Kidney epithelial cell (primary cell): ENCODE data around the gene KIRREL3. TPM values are rescaled to one million over a fixed set of nuclear protein-coding genes. Genes with fewer than 3 reads are reported as not detected.

ENCODE experiments used
- DNase-seq: peaks from one replicate; pipeline ENCODE4 v3.0.0-alpha.2; 2010; ENCODE audit warnings: low read depth
- H3K27me3 ChIP-seq: 2 replicates; pipeline ENCODE4 v1.6.0; 2011; ENCODE audit warnings: low read length; ENCODE audit not compliant: control insufficient read depth, insufficient read depth
- H3K36me3 ChIP-seq: 2 replicates; pipeline ENCODE4 v1.5.1; 2011; ENCODE audit warnings: low read length; ENCODE audit not compliant: control insufficient read depth, insufficient read depth
- H3K4me3 ChIP-seq: 2 replicates; pipeline ENCODE4 v1.5.1; 2011; ENCODE audit warnings: low read depth, mild to moderate bottlenecking, control low read depth, low read length
- total RNA-seq: library from RNA; depleted of rRNA; stranded (reverse); fragments of >200 nt; gene quantifications from 2 replicates; pipeline ENCODE4 v1.2.3, GENCODE V29; 2015
- TF ChIP-seq, protein P1 (sequence below): IDR thresholded peaks from 2 replicates; pipeline ENCODE4 v1.5.1; 2011; ENCODE audit warnings: mild to moderate bottlenecking, moderate library complexity, low read length, control low read depth, inconsistent platforms; ENCODE audit not compliant: insufficient read depth, poor library complexity, severe bottlenecking

Gene KIRREL3
- total RNA-seq, 1 donor from 2014 or later = 1.3 TPM

GRCh38 chr11:126457817-126458216, 542.8 kb downstream of the KIRREL3 start:
- TF ChIP-seq, protein P1, sequence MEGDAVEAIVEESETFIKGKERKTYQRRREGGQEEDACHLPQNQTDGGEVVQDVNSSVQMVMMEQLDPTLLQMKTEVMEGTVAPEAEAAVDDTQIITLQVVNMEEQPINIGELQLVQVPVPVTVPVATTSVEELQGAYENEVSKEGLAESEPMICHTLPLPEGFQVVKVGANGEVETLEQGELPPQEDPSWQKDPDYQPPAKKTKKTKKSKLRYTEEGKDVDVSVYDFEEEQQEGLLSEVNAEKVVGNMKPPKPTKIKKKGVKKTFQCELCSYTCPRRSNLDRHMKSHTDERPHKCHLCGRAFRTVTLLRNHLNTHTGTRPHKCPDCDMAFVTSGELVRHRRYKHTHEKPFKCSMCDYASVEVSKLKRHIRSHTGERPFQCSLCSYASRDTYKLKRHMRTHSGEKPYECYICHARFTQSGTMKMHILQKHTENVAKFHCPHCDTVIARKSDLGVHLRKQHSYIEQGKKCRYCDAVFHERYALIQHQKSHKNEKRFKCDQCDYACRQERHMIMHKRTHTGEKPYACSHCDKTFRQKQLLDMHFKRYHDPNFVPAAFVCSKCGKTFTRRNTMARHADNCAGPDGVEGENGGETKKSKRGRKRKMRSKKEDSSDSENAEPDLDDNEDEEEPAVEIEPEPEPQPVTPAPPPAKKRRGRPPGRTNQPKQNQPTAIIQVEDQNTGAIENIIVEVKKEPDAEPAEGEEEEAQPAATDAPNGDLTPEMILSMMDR = no peak
- H3K27me3 ChIP-seq = peaks cover 26% of the 10 kb centered on the region
- no peaks in the 10 kb centered on the region for H3K36me3 ChIP-seq
- no peak for DNase-seq
- H3K4me3 ChIP-seq = no peak overlapping the region

GRCh38 chr11:126456783-126457542, 543.6 kb downstream of the KIRREL3 start:
- TF ChIP-seq, protein P1 = no peak

GRCh38 chr11:126456089-126456488, 544.5 kb downstream of the KIRREL3 start:
- Histone ChIP-seq H3K27me3 (peaks cover 33% of the 10 kb centered on the region), H3K36me3 (no peaks in the 10 kb centered on the region), H3K4me3 (no peak overlapping the region)
- TF ChIP-seq, protein P1 = no peak
- DNase-seq = no peak

More at GRCh38 chr11:126456783-126457542, 543.6 kb downstream of the KIRREL3 start:
- Histone ChIP-seq H3K36me3 (no peaks in the 10 kb centered on the region), H3K27me3 (peaks cover 33% of the 10 kb centered on the region), H3K4me3 (no peak overlapping the region)
- no peak for DNase-seq

DNA sequence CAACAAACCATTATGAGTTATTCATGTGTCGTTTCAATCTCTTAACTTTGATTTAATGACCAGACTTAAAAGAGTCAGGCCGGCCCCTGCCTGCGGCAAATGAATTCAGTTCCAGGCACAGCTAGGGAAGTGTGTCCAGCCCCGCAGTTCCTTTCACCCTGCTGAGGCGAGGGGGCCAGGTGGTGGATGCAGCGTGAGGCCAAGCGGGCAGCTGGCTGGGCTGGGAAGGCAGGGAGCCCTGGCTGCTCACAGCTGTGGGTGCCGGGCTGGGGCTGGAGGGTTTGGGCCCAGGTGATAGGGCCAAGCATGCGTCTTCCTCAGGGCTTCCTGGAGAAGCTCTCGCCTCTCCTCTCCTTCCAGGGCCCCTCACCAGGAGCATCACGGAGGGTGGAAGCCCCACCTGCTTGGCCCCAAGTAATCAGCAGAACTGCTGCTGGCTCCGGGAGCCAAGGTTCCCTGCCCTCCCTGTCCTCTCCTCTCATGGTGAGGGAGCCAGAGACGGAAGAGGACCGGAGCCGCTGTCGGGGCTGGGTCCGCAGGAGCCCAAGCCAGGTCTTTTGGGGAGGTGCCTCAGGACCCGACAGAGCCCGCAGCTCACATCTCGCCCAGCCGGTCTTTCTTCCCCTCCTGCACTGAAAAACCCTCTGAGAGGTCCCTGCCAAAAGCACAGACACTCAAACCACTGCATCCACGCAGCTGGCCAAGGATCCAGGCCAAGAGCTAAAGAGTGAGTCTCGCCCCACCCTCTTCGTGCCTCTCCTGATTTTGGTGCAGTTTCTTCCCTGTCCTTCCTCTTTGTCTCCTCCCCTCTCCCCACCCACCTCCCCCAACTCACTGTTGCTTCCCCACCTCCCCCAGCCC, 548.1 kb downstream of the KIRREL3 start:
- no peak for DNase-seq
- Histone ChIP-seq H3K27me3 (peaks cover 16% of the 10 kb centered on the region), H3K4me3 (no peak overlapping the region), H3K36me3 (no peaks in the 10 kb centered on the region)
- TF ChIP-seq, protein P1 = no peak

DNA sequence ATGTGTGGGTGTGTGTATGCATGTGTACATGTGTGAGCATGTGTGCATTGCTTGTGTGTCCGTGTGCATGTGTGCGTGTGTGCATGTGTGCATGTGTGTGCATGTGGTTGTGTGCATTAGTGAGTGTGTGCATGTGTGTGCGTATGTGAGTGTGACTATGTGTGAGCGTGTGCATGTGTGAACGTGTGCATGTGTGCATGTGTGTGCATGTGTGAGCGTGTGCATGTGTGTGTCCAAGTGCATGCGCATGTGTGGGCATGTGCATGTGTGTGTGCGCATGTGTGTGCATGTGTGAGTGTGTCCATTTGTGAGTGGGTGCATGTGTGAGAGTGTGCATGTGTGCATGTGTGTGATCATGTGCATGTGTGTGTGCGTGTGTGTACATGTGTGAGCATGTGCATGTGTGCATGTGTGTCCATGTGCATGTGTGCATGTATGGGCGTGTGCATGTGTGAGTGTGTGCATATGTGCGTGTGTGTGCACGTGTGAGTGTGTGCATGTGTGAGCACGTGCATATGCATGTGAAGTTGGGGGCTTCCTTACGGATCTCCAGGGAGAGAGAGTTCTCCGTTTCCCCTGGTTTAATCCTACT, 549.3 kb downstream of the KIRREL3 start:
- no peaks in the 10 kb centered on the region for H3K36me3 ChIP-seq
- TF ChIP-seq, protein P1 = no peak
- peaks cover 18% of the 10 kb centered on the region for H3K27me3 ChIP-seq
- H3K4me3 ChIP-seq = no peak overlapping the region
- no peak for DNase-seq
